H9 (cell line): ENCODE measurements around the gene ZBTB47. TPM values are rescaled to one million over a fixed set of nuclear protein-coding genes. Genes with fewer than 3 reads are reported as not detected.

Experiments
- DNase-seq: peaks from one replicate; pipeline ENCODE4 v3.0.0-alpha.2; 2017
- H2AFZ ChIP-seq: one replicate; pipeline ENCODE4 v1.6.1; 2013; ENCODE audit warnings: mild to moderate bottlenecking, low read length, control low read depth, moderate library complexity
- H2AK5ac ChIP-seq: 2 replicates; pipeline ENCODE4 v1.6.1; 2013; ENCODE audit warnings: low read length, control low read depth, mixed read lengths; ENCODE audit not compliant: insufficient read length
- H2BK120ac ChIP-seq: one replicate; pipeline ENCODE4 v1.6.1; 2013; ENCODE audit warnings: low read depth, mild to moderate bottlenecking, low read length, control low read depth, inconsistent platforms; ENCODE audit not compliant: poor library complexity, severe bottlenecking
- H2BK12ac ChIP-seq: 2 replicates; pipeline ENCODE4 v1.6.1; 2013; ENCODE audit warnings: low read length, control low read depth, mixed read lengths, low read depth; ENCODE audit not compliant: insufficient read length
- H2BK15ac ChIP-seq: 2 replicates; pipeline ENCODE4 v1.6.1; 2013; ENCODE audit warnings: low read depth, low read length, control low read depth
- H2BK20ac ChIP-seq: one replicate; pipeline ENCODE4 v1.6.1; 2013; ENCODE audit warnings: low read depth, mild to moderate bottlenecking, low read length, control low read depth, inconsistent platforms; ENCODE audit not compliant: poor library complexity, severe bottlenecking
- H2BK5ac ChIP-seq: 2 replicates; pipeline ENCODE4 v1.6.1; 2013; ENCODE audit warnings: low read length, control low read depth, mixed read lengths; ENCODE audit not compliant: insufficient read length
- H3K14ac ChIP-seq: 2 replicates; pipeline ENCODE4 v1.6.1; 2013; ENCODE audit warnings: low read length, control low read depth; ENCODE audit not compliant: insufficient read depth
- H3K18ac ChIP-seq: 2 replicates; pipeline ENCODE4 v1.6.1; 2013; ENCODE audit warnings: low read depth, mild to moderate bottlenecking, mixed read lengths, low read length, control low read depth; ENCODE audit not compliant: insufficient read length
- H3K23ac ChIP-seq: 2 replicates; pipeline ENCODE4 v1.6.1; 2013; ENCODE audit warnings: low read length, control low read depth, mixed read lengths, low read depth; ENCODE audit not compliant: insufficient read length
- H3K23me2 ChIP-seq: 2 replicates; pipeline ENCODE4 v1.6.1; 2013; ENCODE audit warnings: low read depth, mild to moderate bottlenecking, mixed read lengths, low read length, control low read depth; ENCODE audit not compliant: insufficient read length, poor library complexity, severe bottlenecking
- H3K27ac ChIP-seq: 2 replicates; pipeline ENCODE4 v1.5.1; 2013; ENCODE audit warnings: low read length, control low read depth, mixed read lengths, low read depth; ENCODE audit not compliant: insufficient read length
- H3K27me3 ChIP-seq: 2 replicates; pipeline ENCODE4 v1.6.1; 2013; ENCODE audit warnings: low read length, control low read depth, inconsistent platforms; ENCODE audit not compliant: insufficient read depth
- H3K4ac ChIP-seq: 2 replicates; pipeline ENCODE4 v1.6.1; 2013; ENCODE audit warnings: low read depth, mild to moderate bottlenecking, control low read depth, inconsistent platforms, low read length, moderate library complexity
- H3K4me1 ChIP-seq: 2 replicates; pipeline ENCODE4 v1.6.1; 2013; ENCODE audit warnings: low read length, control low read depth, inconsistent platforms; ENCODE audit not compliant: insufficient read depth
- H3K4me2 ChIP-seq: 2 replicates; pipeline ENCODE4 v1.6.1; 2013; ENCODE audit warnings: low read length, control low read depth, mixed read lengths; ENCODE audit not compliant: insufficient read length, insufficient read depth
- H3K56ac ChIP-seq: 2 replicates; pipeline ENCODE4 v1.6.1; 2013; ENCODE audit warnings: low read depth, mild to moderate bottlenecking, mixed read lengths, low read length, control low read depth; ENCODE audit not compliant: insufficient read length
- H3K79me1 ChIP-seq: 2 replicates; pipeline ENCODE4 v1.6.1; 2013; ENCODE audit warnings: low read depth, mild to moderate bottlenecking, moderate library complexity, low read length, control low read depth, inconsistent platforms; ENCODE audit not compliant: insufficient read depth, poor library complexity, severe bottlenecking
- H3K79me2 ChIP-seq: 2 replicates; pipeline ENCODE4 v1.6.1; 2013; ENCODE audit warnings: low read length, control low read depth, inconsistent platforms; ENCODE audit not compliant: insufficient read depth
- H3K9ac ChIP-seq: 2 replicates; pipeline ENCODE4 v1.6.1; 2013; ENCODE audit warnings: low read length, control low read depth, mixed read lengths; ENCODE audit not compliant: insufficient read length; ENCODE audit errors: extremely low read depth
- H3K9me3 ChIP-seq: one replicate; pipeline ENCODE4 v1.6.1; 2013; ENCODE audit warnings: low read depth, low read length, inconsistent platforms; ENCODE audit not compliant: control insufficient read depth
- H3T11ph ChIP-seq: one replicate; pipeline ENCODE4 v1.6.1; 2013; ENCODE audit warnings: mild to moderate bottlenecking, low read length, control low read depth, inconsistent platforms
- H4K20me1 ChIP-seq: one replicate; pipeline ENCODE4 v1.6.1; 2013; ENCODE audit not compliant: control insufficient read depth, insufficient read length, insufficient read depth
- H4K5ac ChIP-seq: 2 replicates; pipeline ENCODE4 v1.6.1; 2013; ENCODE audit warnings: low read depth, mild to moderate bottlenecking, mixed read lengths, low read length, control low read depth; ENCODE audit not compliant: insufficient read length
- H4K8ac ChIP-seq: replicated peaks from 2 replicates; pipeline ENCODE4 v1.6.1; 2013; ENCODE audit warnings: low read length, control low read depth, mixed read lengths, low read depth; ENCODE audit not compliant: insufficient read length
- H4K91ac ChIP-seq: 2 replicates; pipeline ENCODE4 v1.6.1; 2013; ENCODE audit warnings: low read depth, mild to moderate bottlenecking, moderate library complexity, mixed read lengths, low read length, control low read depth; ENCODE audit not compliant: insufficient read length
- H3K27ac Mint-ChIP-seq, 3 experiments: 2 replicates in 2 of 3; 3 replicates in 1 of 3; pipeline ENCODE4 v1.8.0; 2020 to 2021; ENCODE audit warnings: mixed read lengths in 3 of 3, mild to moderate bottlenecking in 1 of 3, moderate library complexity in 1 of 3
- H3K27me3 Mint-ChIP-seq: 2 replicates; pipeline ENCODE4 v1.8.0; 2021; ENCODE audit warnings: low read depth, mild to moderate bottlenecking, moderate library complexity, mixed read lengths
- H3K36me3 Mint-ChIP-seq, 3 experiments: 2 replicates in 2 of 3; 3 replicates in 1 of 3; pipeline ENCODE4 v1.8.0; 2020 to 2021; ENCODE audit warnings: low read depth in 3 of 3, mixed read lengths in 3 of 3; ENCODE audit not compliant: insufficient read depth in 1 of 3
- H3K4me1 Mint-ChIP-seq, 2 experiments: 2 replicates each; pipeline ENCODE4 v1.8.0; 2020; ENCODE audit warnings: mixed read lengths in 2 of 2
- H3K4me3 Mint-ChIP-seq, 2 experiments: 2 replicates in 1 of 2; 3 replicates in 1 of 2; pipeline ENCODE4 v1.8.0; 2020 to 2021; ENCODE audit warnings: mild to moderate bottlenecking in 2 of 2, mixed read lengths in 2 of 2, moderate library complexity in 1 of 2
- H3K9me3 Mint-ChIP-seq, 2 experiments: 2 replicates in 1 of 2; 3 replicates in 1 of 2; pipeline ENCODE4 v1.8.0; 2020; ENCODE audit warnings: mild to moderate bottlenecking in 2 of 2, mixed read lengths in 2 of 2, moderate library complexity in 1 of 2
- CTCF ChIP-seq: fragments of 200-600 bp; sonication (generic); conservative IDR thresholded peaks from 3 replicates; pipeline ENCODE4 v1.8.0; 2021; ENCODE audit warnings: antibody characterized with exemption, mild to moderate bottlenecking
- WGBS: extraction: QIAGEN DNeasy Blood & Tissue Kit; methylation state at CpG from one replicate; pipeline ENCODE4 v1.1.7; 2013; ENCODE audit warnings: missing lambda C conversion rate, low lambda C conversion rate, mixed read lengths; ENCODE audit not compliant: insufficient read length; ENCODE audit errors: extremely low coverage; 5-methylcytosine and 5-hydroxymethylcytosine counted together
- total RNA-seq: library from RNA; stranded (reverse); gene quantifications from 2 replicates; pipeline ENCODE4 v1.2.1, GENCODE V29; 2021

Gene ZBTB47
- total RNA-seq, 1 experiment from 2014 or later, result 3.6 TPM

GRCh38 chr3:42652251-42652610 is 1.3 kb upstream of the ZBTB47 start:
- Histone ChIP-seq H3K9ac (no peak overlapping the region), H3T11ph (no peak overlapping the region), H2BK120ac (no peak overlapping the region), H3K79me2 (no peaks in the 10 kb centered on the region), H3K79me1 (no peaks in the 10 kb centered on the region), H2BK12ac (no peak overlapping the region), H3K27ac (no peak overlapping the region), H3K56ac (no peak overlapping the region), H2AFZ (no peak overlapping the region), H2BK15ac (no peak overlapping the region), H3K14ac (no peak overlapping the region), H3K18ac (no peak overlapping the region), H4K20me1 (no peaks in the 10 kb centered on the region), H4K91ac (no peak overlapping the region), H3K4ac (no peak overlapping the region), H2BK20ac (no peak overlapping the region), H3K4me1 (peaks cover 9% of the 10 kb centered on the region; the same call in 1 of the 2 replicates), H3K9me3 (no peaks in the 10 kb centered on the region), H4K5ac (no peak overlapping the region), H3K23me2 (no peaks in the 10 kb centered on the region), H2BK5ac (no peak overlapping the region), H3K4me2 (peak overlapping the region; percentile 5), H3K27me3 (no peaks in the 10 kb centered on the region), H3K23ac (no peak overlapping the region), H2AK5ac (no peak overlapping the region), H4K8ac (no peak overlapping the region)
- peak; percentile 25 for DNase-seq
- peaks cover 3 to 24% (median 19%) of the 10 kb centered on the region in 3 experiments; a peak in 6 of 7 replicates for H3K36me3 Mint-ChIP-seq
- peak overlapping the region in 2 of 3 experiments; percentile 87 to 92; a peak in 4 of 7 replicates for H3K27ac Mint-ChIP-seq
- no peak for TF ChIP-seq CTCF
- no CpG with 5 or more reads among the region's 1 CpG for WGBS
- peaks cover 39 to 54% of the 10 kb centered on the region in 2 experiments for H3K4me1 Mint-ChIP-seq
- no peaks in the 10 kb centered on the region for H3K9me3 Mint-ChIP-seq
- no peaks in the 10 kb centered on the region for H3K27me3 Mint-ChIP-seq
- H3K4me3 Mint-ChIP-seq, result no peak overlapping the region; a peak in 1 of 5 replicates
